GM03348 (cell line): ENCODE measurements around the gene CCBE1.

ENCODE experiments used
- DNase-seq: peaks from one replicate; pipeline ENCODE4 v3.0.0; 2012; ENCODE audit warnings: low spot score

The CCBE1 gene

GRCh38 chr18:59393381-59393780 is 303.8 kb downstream of the CCBE1 start:
- no peak for DNase-seq

GRCh38 chr18:59388817-59389216 is 308.4 kb downstream of the CCBE1 start:
- DNase-seq, result no peak

GRCh38 chr18:59387687-59388565 is 309.3 kb downstream of the CCBE1 start:
- no peak for DNase-seq

- no peak for DNase-seq
Observed at GRCh38 chr18:59386909-59387686, 310.1 kb downstream of the CCBE1 start.

- DNase-seq, result no peak
Observed at GRCh38 chr18:59385191-59385590, 312.0 kb downstream of the CCBE1 start.

- DNase-seq, result no peak
Observed at GRCh38 chr18:59383851-59384250, 313.4 kb downstream of the CCBE1 start.

- DNase-seq, result no peak
Observed at GRCh38 chr18:59382383-59382782, 314.8 kb downstream of the CCBE1 start.

- no peak for DNase-seq
Observed at GRCh38 chr18:59381949-59382348, 315.3 kb downstream of the CCBE1 start.
